Endothelial cell of umbilical vein (primary cell): ENCODE results near the gene CTDP1. TPM values are rescaled to one million over a fixed set of nuclear protein-coding genes. Genes with fewer than 3 reads are reported as not detected.

Experiments used
- BruUV-seq: library from RNA; stranded (reverse); fragments of 400-500 nt; replicated peaks from 2 replicates; lab custom pipeline; 2021; lab: Mats Ljungman, UMichigan
- CTCF ChIA-PET: fragments of 300-600, 350-600 bp; sonication (Branson Sonifier 250); formaldehyde crosslinking; loops from one replicate; lab custom pipeline; 2021; ENCODE audit warnings: antibody characterized with exemption, inconsistent platforms; lab: Charles Lee
- POLR2A ChIA-PET: fragments of 300-600, 350-600 bp; sonication (Branson Sonifier 250); formaldehyde crosslinking; loops from one replicate; lab custom pipeline; 2021; ENCODE audit warnings: antibody characterized with exemption, inconsistent platforms; lab: Charles Lee
- DNase-seq: peaks from one replicate; pipeline ENCODE4 v3.0.0-alpha.2; 2011; ENCODE audit warnings: low read depth, low spot score
- FAIRE-seq: peaks from 2 replicates; lab custom pipeline; 2011; peaks lifted over from hg19 to GRCh38; lab: Jason Lieb, UNC
- H2AFZ ChIP-seq: 2 replicates; pipeline ENCODE4 v1.6.0; 2012; ENCODE audit warnings: low read depth, low read length, control low read depth, inconsistent platforms
- H3K27ac ChIP-seq: 2 replicates; pipeline ENCODE4 v1.5.1; 2011; ENCODE audit warnings: low read depth, mild to moderate bottlenecking, control low read depth, low read length, moderate library complexity; ENCODE audit not compliant: insufficient read depth
- H3K27me3 ChIP-seq, 2 experiments: 2 replicates each; pipeline versions ENCODE4 v1.6.0 to v1.6.1; 2011; ENCODE audit warnings: low read length in 2 of 2, mixed read lengths in 1 of 2; ENCODE audit not compliant: control insufficient read depth in 2 of 2, insufficient read depth in 2 of 2
- H3K36me3 ChIP-seq, 2 experiments: 2 replicates in 1 of 2; 3 replicates in 1 of 2; pipeline ENCODE4 v1.5.1; 2011; ENCODE audit warnings: low read length in 2 of 2, mild to moderate bottlenecking in 1 of 2, moderate library complexity in 1 of 2; ENCODE audit not compliant: control insufficient read depth in 2 of 2, insufficient read depth in 2 of 2; ENCODE audit errors: extremely low read depth in 1 of 2
- H3K4me1 ChIP-seq: 3 replicates; pipeline ENCODE4 v1.5.1; 2011; ENCODE audit warnings: mild to moderate bottlenecking, low read length; ENCODE audit not compliant: control insufficient read depth, insufficient read depth; ENCODE audit errors: extremely low read depth
- H3K4me2 ChIP-seq: 2 replicates; pipeline ENCODE4 v1.6.1; 2011; ENCODE audit warnings: low read length, control low read depth, mixed read lengths; ENCODE audit not compliant: insufficient read depth
- H3K4me3 ChIP-seq, 3 experiments: fragments of 200-600 bp in 1 of 3; sonication (generic), shearing (Covaris generic) in 1 of 3; replicated peaks in 1 of 3; 2 replicates each; pipeline ENCODE4 v1.5.1; 2011 to 2016; ENCODE audit warnings: control low read depth in 3 of 3, low read length in 3 of 3, mild to moderate bottlenecking in 2 of 3, inconsistent platforms in 1 of 3, low read depth in 1 of 3, moderate library complexity in 1 of 3; ENCODE audit not compliant: insufficient read depth in 1 of 3
- H3K79me2 ChIP-seq: 2 replicates; pipeline ENCODE4 v1.6.0; 2012; ENCODE audit warnings: low read length, inconsistent platforms; ENCODE audit not compliant: control insufficient read depth, insufficient read depth
- H3K9ac ChIP-seq: replicated peaks from 2 replicates; pipeline ENCODE3; 2011; ENCODE audit warnings: low read length, control low read depth; ENCODE audit not compliant: insufficient read depth; ENCODE audit errors: extremely low read depth
- H3K9me1 ChIP-seq: replicated peaks from 3 replicates; pipeline ENCODE4 v1.6.0; 2011; ENCODE audit warnings: mild to moderate bottlenecking, low read length; ENCODE audit not compliant: control insufficient read depth, insufficient read depth; ENCODE audit errors: extremely low read depth
- H3K9me3 ChIP-seq: replicated peaks from 2 replicates; pipeline ENCODE4 v1.5.1; 2012; ENCODE audit warnings: low read length, inconsistent platforms; ENCODE audit not compliant: control insufficient read depth, insufficient read depth
- H4K20me1 ChIP-seq: replicated peaks from 2 replicates; pipeline ENCODE3; 2011; ENCODE audit warnings: mild to moderate bottlenecking, low read length; ENCODE audit not compliant: control insufficient read depth, insufficient read depth; ENCODE audit errors: extremely low read depth
- EZH2 ChIP-seq: IDR thresholded peaks from 2 replicates; pipeline ENCODE4 v1.6.1; 2012; ENCODE audit warnings: borderline replicate concordance, low read depth, mild to moderate bottlenecking, moderate library complexity, low read length, inconsistent platforms; ENCODE audit not compliant: severe bottlenecking
- FOS ChIP-seq: IDR thresholded peaks from 2 replicates; pipeline ENCODE4 v1.6.1; 2011; ENCODE audit warnings: mild to moderate bottlenecking, low read length, moderate library complexity, borderline replicate concordance; ENCODE audit not compliant: insufficient read depth
- GATA2 ChIP-seq: IDR thresholded peaks from 2 replicates; pipeline ENCODE4 v1.7.0; 2011; ENCODE audit warnings: low read depth, mild to moderate bottlenecking, moderate library complexity, mixed read lengths, low read length; ENCODE audit not compliant: insufficient read length, insufficient read depth
- JUN ChIP-seq: IDR thresholded peaks from 2 replicates; pipeline ENCODE4 v1.6.1; 2011; ENCODE audit warnings: borderline replicate concordance, low read depth; ENCODE audit not compliant: insufficient read length, insufficient read depth
- MYC ChIP-seq: IDR thresholded peaks from one replicate; pipeline ENCODE4 v1.6.1; 2011; ENCODE audit warnings: mild to moderate bottlenecking, low read depth, low read length
- POLR2A ChIP-seq: IDR thresholded peaks from 2 replicates; pipeline ENCODE4 v1.6.1; 2012; ENCODE audit warnings: low read depth, mild to moderate bottlenecking, control low read depth, low read length
- POLR2AphosphoS5 ChIP-seq: IDR thresholded peaks from 2 replicates; pipeline ENCODE4 v1.6.1; 2012; ENCODE audit warnings: low read depth, mild to moderate bottlenecking, control low read depth, low read length, moderate library complexity; ENCODE audit not compliant: insufficient read depth
- dilution Hi-C: fragments of 300-500 bp; cut with MboI; formaldehyde crosslinking; loops from one replicate; pipeline ENCODE4 v1.15.0; 2019; ENCODE audit warnings: low sequenced_read_pairs; ENCODE audit not compliant: extremely low pct_ligation_motif_present
- intact Hi-C: fragments of 100-400 bp; cut with micrococcal nuclease; formaldehyde crosslinking; loops from one replicate; pipeline ENCODE4 v1.10.0; 2022
- polyA plus RNA-seq, 4 experiments: library from polyadenylated mRNA; depleted of rRNA in 3 of 4; stranded (reverse) in 3 of 4; unstranded in 1 of 4; fragments of >200 nt; gene quantifications; 2 replicates each; pipeline versions ENCODE4 v1.2.1 to v1.2.3, GENCODE V29; 2011 to 2012; ENCODE audit warnings: missing spikeins in 1 of 4
- total RNA-seq: library from RNA; stranded (reverse); gene quantifications from 2 replicates; pipeline ENCODE4 v1.2.3, GENCODE V29; 2021
- TF ChIP-seq, protein P1 (sequence below): IDR thresholded peaks from 2 replicates; pipeline ENCODE4 v1.6.1; 2011; ENCODE audit not compliant: insufficient read depth, insufficient read length
- TF ChIP-seq, protein P2 (sequence below), 2 donors: IDR thresholded peaks; 1 replicate in 1 of 2; 2 replicates in 1 of 2; pipeline ENCODE4 v1.5.1; 2011; ENCODE audit warnings: low read length in 2 of 2, mild to moderate bottlenecking in 2 of 2, moderate library complexity in 2 of 2, control low read depth in 1 of 2, inconsistent platforms in 1 of 2, low read depth in 1 of 2; ENCODE audit not compliant: insufficient read depth in 1 of 2; ENCODE audit errors: extremely low read depth in 1 of 2

Gene CTDP1
- total and polyA plus RNA-seq, 2 donors (not counting 3 experiments of a cell fraction or from before 2014, with no cell fraction given), result 15.3 to 27.6 TPM

DNA sequence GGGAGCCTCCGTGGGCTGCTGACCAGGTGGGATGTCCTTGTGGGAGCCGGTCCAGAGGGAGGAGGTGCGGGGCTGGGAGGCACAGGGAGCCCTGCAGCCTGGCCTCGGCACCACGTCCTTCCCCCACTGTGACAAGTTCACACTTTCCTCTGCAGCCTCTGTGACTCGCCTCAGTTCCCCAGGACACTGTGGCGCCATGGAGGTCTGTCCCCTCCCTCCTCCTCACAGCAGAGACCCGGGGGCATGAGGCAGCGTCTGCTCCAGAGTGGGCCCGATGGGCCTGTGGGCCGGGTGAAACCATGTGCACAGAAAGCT is 90.9 kb downstream of the CTDP1 start:
- POLR2A ChIA-PET, result no interaction called here
- Histone ChIP-seq H3K9me3 (no peaks in the 10 kb centered on the region), H3K4me2 (no peak overlapping the region), H3K4me1 (no peaks in the 10 kb centered on the region), H3K4me3 (no peak overlapping the region), H3K79me2 (no peaks in the 10 kb centered on the region), H3K9ac (no peak overlapping the region), H3K27ac (no peak overlapping the region), H2AFZ (no peak overlapping the region), H4K20me1 (no peaks in the 10 kb centered on the region), H3K36me3 (no peaks in the 10 kb centered on the region), H3K9me1 (no peaks in the 10 kb centered on the region), H3K27me3 (no peaks in the 10 kb centered on the region)
- dilution Hi-C loops, result no loop called here
- BruUV-seq, result no TSS peak
- intact Hi-C loops, result no loop called here
- TF ChIP-seq EZH2, result no peak
- no peak for TF ChIP-seq JUN
- no peak for TF ChIP-seq MYC
- TF ChIP-seq POLR2AphosphoS5, result no peak
- TF ChIP-seq FOS, result no peak
- TF ChIP-seq, protein P1, sequence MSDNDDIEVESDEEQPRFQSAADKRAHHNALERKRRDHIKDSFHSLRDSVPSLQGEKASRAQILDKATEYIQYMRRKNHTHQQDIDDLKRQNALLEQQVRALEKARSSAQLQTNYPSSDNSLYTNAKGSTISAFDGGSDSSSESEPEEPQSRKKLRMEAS, result no peak
- FAIRE-seq (no peak), DNase-seq (no peak)
- CTCF ChIA-PET, result no interaction called here

DNA sequence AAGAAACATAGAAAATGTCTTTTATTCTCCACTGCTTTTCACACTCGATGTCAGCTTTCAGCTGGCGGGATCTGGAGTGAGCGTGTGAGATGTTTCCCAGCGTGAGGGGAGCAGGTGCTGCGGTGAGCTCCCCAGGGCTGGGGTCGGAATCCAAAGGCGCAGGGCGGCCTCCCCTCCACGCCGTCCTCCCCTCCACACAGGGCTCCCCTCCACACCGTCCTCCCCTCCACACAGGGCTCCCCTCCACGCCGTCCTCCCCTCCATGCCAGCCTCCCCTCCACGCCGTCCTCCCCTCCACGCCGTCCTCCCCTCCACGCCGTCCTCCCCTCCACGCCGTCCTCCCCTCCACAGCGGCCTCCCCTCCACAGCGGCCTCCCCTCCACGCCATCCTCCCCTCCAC is 91.2 kb downstream of the CTDP1 start:
- BruUV-seq, result no TSS peak
- H3K4me1 ChIP-seq, result no peaks in the 10 kb centered on the region
- no peak overlapping the region for H3K27ac ChIP-seq
- CTCF ChIA-PET, result no interaction called here
- no peak overlapping the region for H3K4me2 ChIP-seq
- H4K20me1 ChIP-seq, result no peaks in the 10 kb centered on the region
- POLR2A ChIA-PET, result no interaction called here
- H3K9me1 ChIP-seq, result no peaks in the 10 kb centered on the region
- no peak overlapping the region for H2AFZ ChIP-seq
- no peaks in the 10 kb centered on the region for H3K27me3 ChIP-seq
- no peak for FAIRE-seq
- no peaks in the 10 kb centered on the region for H3K36me3 ChIP-seq
- H3K4me3 ChIP-seq, result no peak overlapping the region
- no peaks in the 10 kb centered on the region for H3K9me3 ChIP-seq
- intact Hi-C loops, result no loop called here
- DNase-seq, result no peak
- dilution Hi-C loops, result no loop called here
- H3K9ac ChIP-seq, result no peak overlapping the region
- H3K79me2 ChIP-seq, result no peaks in the 10 kb centered on the region
- TF ChIP-seq EZH2 (no peak), POLR2A (no peak), FOS (no peak), GATA2 (no peak), MYC (no peak), JUN (no peak), POLR2AphosphoS5 (no peak)
- TF ChIP-seq, protein P2, sequence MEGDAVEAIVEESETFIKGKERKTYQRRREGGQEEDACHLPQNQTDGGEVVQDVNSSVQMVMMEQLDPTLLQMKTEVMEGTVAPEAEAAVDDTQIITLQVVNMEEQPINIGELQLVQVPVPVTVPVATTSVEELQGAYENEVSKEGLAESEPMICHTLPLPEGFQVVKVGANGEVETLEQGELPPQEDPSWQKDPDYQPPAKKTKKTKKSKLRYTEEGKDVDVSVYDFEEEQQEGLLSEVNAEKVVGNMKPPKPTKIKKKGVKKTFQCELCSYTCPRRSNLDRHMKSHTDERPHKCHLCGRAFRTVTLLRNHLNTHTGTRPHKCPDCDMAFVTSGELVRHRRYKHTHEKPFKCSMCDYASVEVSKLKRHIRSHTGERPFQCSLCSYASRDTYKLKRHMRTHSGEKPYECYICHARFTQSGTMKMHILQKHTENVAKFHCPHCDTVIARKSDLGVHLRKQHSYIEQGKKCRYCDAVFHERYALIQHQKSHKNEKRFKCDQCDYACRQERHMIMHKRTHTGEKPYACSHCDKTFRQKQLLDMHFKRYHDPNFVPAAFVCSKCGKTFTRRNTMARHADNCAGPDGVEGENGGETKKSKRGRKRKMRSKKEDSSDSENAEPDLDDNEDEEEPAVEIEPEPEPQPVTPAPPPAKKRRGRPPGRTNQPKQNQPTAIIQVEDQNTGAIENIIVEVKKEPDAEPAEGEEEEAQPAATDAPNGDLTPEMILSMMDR (IDR thresholded peaks at IDR 0.05; ENCODE audit: extremely low read depth in 1 of 2, insufficient read depth in 1 of 2, low read depth in 1 of 2, low read length in 2 of 2), result no peak
- TF ChIP-seq, protein P1, result no peak
